SH-SY5Y (cell line): ENCODE results near the gene CPNE9.

Experiments
- GATA2 ChIP-seq: IDR thresholded peaks from 2 replicates; pipeline ENCODE4 v1.6.1; 2011; ENCODE audit warnings: mild to moderate bottlenecking, low read depth, low read length
- GATA3 ChIP-seq: IDR thresholded peaks from 2 replicates; pipeline ENCODE4 v1.6.1; 2011; ENCODE audit warnings: low read depth, mild to moderate bottlenecking, low read length, moderate library complexity

GRCh38 chr3:9683426-9683825 lies 20.2 kb upstream of the CPNE9 start:
- TF ChIP-seq GATA2 (no peak), GATA3 (no peak)
